HEK293 (cell line): Measurements from ENCODE around the gene ALDH3A1.

Experiments used
- CTCF ChIA-PET: fragments of 350-600 bp; formaldehyde crosslinking; extraction: SDS; loops from one replicate; lab custom pipeline; 2021; ENCODE audit warnings: antibody characterized with exemption; lab: Yijun Ruan, JAX
- POLR2A ChIA-PET: fragments of 300-600 bp; formaldehyde crosslinking; extraction: SDS; loops from one replicate; lab custom pipeline; 2020; ENCODE audit warnings: antibody characterized with exemption, inconsistent platforms; lab: Yijun Ruan, JAX
- H3K27ac ChIP-seq: fragments of 200-500 bp; sonication (Bioruptor generic); 2 replicates; pipeline ENCODE4 v1.5.1; 2014; ENCODE audit warnings: low read depth, low read length, control low read depth, inconsistent platforms; ENCODE audit errors: extremely low read depth
- H3K36me3 ChIP-seq, 2 experiments: fragments of 200-500 bp in 1 of 2; sonication (Bioruptor generic) in 1 of 2; 1 replicate in 1 of 2; 2 replicates in 1 of 2; pipeline ENCODE4 v1.5.1; 2014 to 2017; ENCODE audit warnings: inconsistent platforms in 2 of 2, low read length in 2 of 2; ENCODE audit not compliant: control insufficient read depth in 2 of 2, insufficient read depth in 1 of 2
- H3K4me1 ChIP-seq: fragments of 200-500 bp; sonication (Bioruptor generic); 2 replicates; pipeline ENCODE4 v1.5.1; 2014; ENCODE audit warnings: mild to moderate bottlenecking, low read length, inconsistent platforms; ENCODE audit not compliant: control insufficient read depth, insufficient read depth
- H3K4me3 ChIP-seq: 2 replicates; pipeline ENCODE4 v1.5.1; 2011; ENCODE audit warnings: low read depth, mild to moderate bottlenecking, control low read depth, low read length, moderate library complexity
- H3K9me3 ChIP-seq: fragments of 200-500 bp; sonication (Bioruptor generic); 2 replicates; pipeline ENCODE4 v1.5.1; 2014; ENCODE audit warnings: low read depth, low read length, inconsistent platforms; ENCODE audit not compliant: control insufficient read depth, insufficient read depth
- FEZF1 ChIP-seq: fragments of 450-650 bp; formaldehyde crosslinking; IDR thresholded peaks from 2 replicates; pipeline ENCODE4 v1.5.1; 2016; ENCODE audit warnings: missing biosample characterization, missing genetic modification characterization
- GLIS1 ChIP-seq: fragments of 450-650 bp; formaldehyde crosslinking; IDR thresholded peaks from 2 replicates; pipeline ENCODE4 v1.5.1; 2016; ENCODE audit warnings: missing biosample characterization, missing genetic modification characterization
- MYNN ChIP-seq: fragments of 450-650 bp; formaldehyde crosslinking; IDR thresholded peaks from 2 replicates; pipeline ENCODE4 v1.5.1; 2016; ENCODE audit warnings: missing biosample characterization, missing genetic modification characterization, borderline replicate concordance
- SCRT2 ChIP-seq: fragments of 450-650 bp; formaldehyde crosslinking; IDR thresholded peaks from 2 replicates; pipeline ENCODE4 v1.5.1; 2016; ENCODE audit warnings: missing biosample characterization, missing genetic modification characterization
- WT1 ChIP-seq: fragments of 450-650 bp; formaldehyde crosslinking; IDR thresholded peaks from 2 replicates; pipeline ENCODE4 v1.5.1; 2016; ENCODE audit warnings: missing biosample characterization, missing genetic modification characterization
- ZBTB8A ChIP-seq: fragments of 450-650 bp; formaldehyde crosslinking; IDR thresholded peaks from 2 replicates; pipeline ENCODE4 v1.5.1; 2016; ENCODE audit warnings: missing biosample characterization, missing genetic modification characterization
- ZIC2 ChIP-seq: fragments of 450-650 bp; formaldehyde crosslinking; IDR thresholded peaks from 2 replicates; pipeline ENCODE4 v1.5.1; 2016; ENCODE audit warnings: missing biosample characterization, missing genetic modification characterization
- ZNF114 ChIP-seq: fragments of 450-650 bp; formaldehyde crosslinking; IDR thresholded peaks from 2 replicates; pipeline ENCODE4 v1.5.0; 2017; ENCODE audit warnings: missing biosample characterization, missing genetic modification characterization
- ZNF19 ChIP-seq: fragments of 450-650 bp; formaldehyde crosslinking; IDR thresholded peaks from 2 replicates; pipeline ENCODE4; 2016; ENCODE audit warnings: missing biosample characterization, missing genetic modification characterization, low read depth
- ZNF214 ChIP-seq: fragments of 450-650 bp; formaldehyde crosslinking; IDR thresholded peaks from 2 replicates; pipeline ENCODE4 v1.5.1; 2017; ENCODE audit warnings: missing biosample characterization, mild to moderate bottlenecking, missing genetic modification characterization, borderline replicate concordance
- ZNF221 ChIP-seq: fragments of 450-650 bp; formaldehyde crosslinking; IDR thresholded peaks from 2 replicates; pipeline ENCODE4 v1.5.1; 2017; ENCODE audit warnings: missing biosample characterization, missing genetic modification characterization, borderline replicate concordance
- ZNF335 ChIP-seq: fragments of 450-650 bp; formaldehyde crosslinking; conservative IDR thresholded peaks from 2 replicates; pipeline ENCODE4 v1.5.1; 2016; ENCODE audit warnings: missing biosample characterization, missing genetic modification characterization
- ZNF341 ChIP-seq: fragments of 450-650 bp; formaldehyde crosslinking; IDR thresholded peaks from 2 replicates; pipeline ENCODE4; 2016; ENCODE audit warnings: low read depth, missing biosample characterization, missing genetic modification characterization
- ZNF366 ChIP-seq: fragments of 450-650 bp; formaldehyde crosslinking; conservative IDR thresholded peaks from 2 replicates; pipeline ENCODE4 v1.5.1; 2016; ENCODE audit warnings: missing biosample characterization, missing genetic modification characterization
- ZNF433 ChIP-seq: fragments of 450-650 bp; formaldehyde crosslinking; IDR thresholded peaks from 2 replicates; pipeline ENCODE4 v1.5.1; 2016; ENCODE audit warnings: missing biosample characterization, missing genetic modification characterization, low read depth
- ZNF571 ChIP-seq: fragments of 450-650 bp; formaldehyde crosslinking; IDR thresholded peaks from 2 replicates; pipeline ENCODE4 v1.5.0; 2017; ENCODE audit warnings: missing biosample characterization, missing genetic modification characterization
- ZNF600 ChIP-seq: fragments of 450-650 bp; formaldehyde crosslinking; IDR thresholded peaks from 2 replicates; pipeline ENCODE4 v1.5.1; 2016; ENCODE audit warnings: missing biosample characterization, missing genetic modification characterization
- ZNF621 ChIP-seq: fragments of 450-650 bp; formaldehyde crosslinking; IDR thresholded peaks from 2 replicates; pipeline ENCODE4 v1.5.1; 2017; ENCODE audit warnings: missing biosample characterization, missing genetic modification characterization
- ZNF658 ChIP-seq: fragments of 450-650 bp; formaldehyde crosslinking; IDR thresholded peaks from 2 replicates; pipeline ENCODE4; 2016; ENCODE audit warnings: missing biosample characterization, missing genetic modification characterization
- ZNF664 ChIP-seq: fragments of 450-650 bp; formaldehyde crosslinking; IDR thresholded peaks from 2 replicates; pipeline ENCODE4 v1.5.1; 2016; ENCODE audit warnings: missing biosample characterization, missing genetic modification characterization
- TF ChIP-seq, protein P1 (sequence below): fragments of 450-650 bp; formaldehyde crosslinking; IDR thresholded peaks from 2 replicates; pipeline ENCODE4 v1.5.1; 2016; ENCODE audit warnings: missing biosample characterization, missing genetic modification characterization
- TF ChIP-seq, protein P2 (sequence below): fragments of 450-650 bp; formaldehyde crosslinking; conservative IDR thresholded peaks from 2 replicates; pipeline ENCODE4 v1.5.1; 2016; ENCODE audit warnings: low read depth, missing biosample characterization, missing genetic modification characterization
- TF ChIP-seq, protein P3 (sequence below): fragments of 450-650 bp; IDR thresholded peaks from 2 replicates; pipeline ENCODE4 v1.5.1; 2018; ENCODE audit warnings: missing biosample characterization, mild to moderate bottlenecking, missing genetic modification characterization

The ALDH3A1 gene

DNA sequence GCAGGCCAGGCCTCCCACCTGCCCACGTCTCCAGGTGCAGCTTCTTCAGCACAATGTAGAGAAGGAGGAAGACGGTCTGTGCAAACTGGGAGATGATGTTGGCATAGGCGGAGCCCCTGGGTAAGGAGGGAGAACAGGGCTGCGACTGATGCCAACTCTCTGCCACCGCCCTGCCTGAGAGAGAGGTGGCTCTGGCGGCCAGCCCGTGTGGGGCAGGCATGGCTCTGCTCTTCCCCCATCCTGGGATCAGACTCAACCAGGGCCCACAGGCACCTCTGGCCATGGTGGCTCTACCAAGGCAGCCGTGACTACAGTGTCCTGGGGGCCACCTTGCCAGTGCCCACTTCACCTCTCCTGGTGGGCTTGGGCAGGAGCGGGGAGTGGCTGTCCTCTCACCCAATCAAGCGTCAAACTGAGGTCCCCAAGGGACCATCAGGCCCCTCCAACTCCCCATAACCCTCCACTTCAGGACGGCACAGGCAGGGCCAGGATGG, 40.3 kb downstream of the ALDH3A1 start (continued):
- TF ChIP-seq ZNF366 (tag by site-specific recombination) (no peak), ZNF621 (tag by site-specific recombination) (no peak), WT1 (tag by site-specific recombination) (no peak), ZNF433 (tag by site-specific recombination) (no peak)

DNA sequence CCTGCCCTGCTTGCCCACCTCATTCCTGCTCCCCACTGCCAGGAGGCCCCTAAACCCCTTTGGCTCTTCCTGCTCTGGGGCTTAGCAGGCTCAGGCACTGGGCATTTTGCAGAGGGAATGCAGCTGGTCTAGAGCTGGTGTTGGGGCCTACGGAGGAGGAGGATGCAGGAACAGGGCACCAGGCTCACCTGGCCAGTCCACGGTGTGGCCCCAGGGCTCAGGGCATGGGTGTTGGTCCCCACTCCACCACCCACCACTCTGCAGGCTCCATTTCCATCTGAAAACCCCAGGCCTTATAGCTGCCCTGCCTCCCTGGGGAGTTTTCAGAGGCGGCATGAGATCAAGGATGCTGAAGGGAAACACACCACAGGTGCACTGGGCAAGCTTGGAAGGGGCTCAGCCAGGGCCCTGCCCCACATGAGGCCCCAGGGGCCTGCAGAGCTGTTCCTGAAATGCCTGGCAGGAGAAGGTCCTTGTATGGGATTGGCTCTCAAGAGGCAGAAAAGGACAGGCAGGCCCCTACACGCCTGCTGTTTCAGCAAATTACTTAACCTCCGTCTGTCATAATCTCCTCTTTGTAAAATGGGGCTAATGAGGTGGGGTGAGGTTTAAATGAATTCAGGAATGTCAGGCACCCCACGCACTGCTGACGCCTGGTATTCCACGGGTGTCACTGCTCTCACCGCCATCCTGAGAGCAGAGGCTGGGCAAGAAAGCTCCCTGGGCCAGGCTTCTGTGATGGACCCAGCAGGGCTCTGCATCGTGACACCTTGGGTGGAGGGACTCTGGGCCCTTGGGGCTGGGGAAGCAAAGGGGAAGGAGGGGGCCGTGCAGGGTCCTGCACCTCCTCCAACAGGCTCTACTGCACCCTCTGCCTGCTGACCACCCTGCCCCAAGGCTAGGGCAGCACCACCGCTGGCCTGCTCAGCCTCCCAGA, 41.0 kb downstream of the ALDH3A1 start:
- POLR2A ChIA-PET = interaction anchor here (0.6 kb wide), 1 partner anchor 80 kb away, joined by 3 read pairs; no protein-coding TSS in a partner anchor
- Histone ChIP-seq H3K36me3 (no peaks in the 10 kb centered on the region), H3K4me3 (no peak overlapping the region), H3K4me1 (no peaks in the 10 kb centered on the region), H3K27ac (0 out of 2 replicates have a peak overlapping the region, but pooled peaks have one; percentile 37), H3K9me3 (no peaks in the 10 kb centered on the region)
- CTCF ChIA-PET = interaction anchor here (0.8 kb wide), 1 partner anchor 55 kb away, joined by 3 read pairs; no protein-coding TSS in a partner anchor
- peak; percentile 61 for TF ChIP-seq SCRT2 (tag by site-specific recombination)
- TF ChIP-seq ZNF214 (tag by site-specific recombination) = no peak
- TF ChIP-seq GLIS1 (tag by site-specific recombination) = peak; percentile 60
- TF ChIP-seq MYNN (tag by site-specific recombination) = no peak
- TF ChIP-seq ZNF658 = no peak
- TF ChIP-seq ZNF19 (tag by site-specific recombination) = no peak
- TF ChIP-seq ZNF571 (tag by site-specific recombination) = no peak
- TF ChIP-seq ZNF114 (tag by site-specific recombination) = no peak
- TF ChIP-seq, protein P1, sequence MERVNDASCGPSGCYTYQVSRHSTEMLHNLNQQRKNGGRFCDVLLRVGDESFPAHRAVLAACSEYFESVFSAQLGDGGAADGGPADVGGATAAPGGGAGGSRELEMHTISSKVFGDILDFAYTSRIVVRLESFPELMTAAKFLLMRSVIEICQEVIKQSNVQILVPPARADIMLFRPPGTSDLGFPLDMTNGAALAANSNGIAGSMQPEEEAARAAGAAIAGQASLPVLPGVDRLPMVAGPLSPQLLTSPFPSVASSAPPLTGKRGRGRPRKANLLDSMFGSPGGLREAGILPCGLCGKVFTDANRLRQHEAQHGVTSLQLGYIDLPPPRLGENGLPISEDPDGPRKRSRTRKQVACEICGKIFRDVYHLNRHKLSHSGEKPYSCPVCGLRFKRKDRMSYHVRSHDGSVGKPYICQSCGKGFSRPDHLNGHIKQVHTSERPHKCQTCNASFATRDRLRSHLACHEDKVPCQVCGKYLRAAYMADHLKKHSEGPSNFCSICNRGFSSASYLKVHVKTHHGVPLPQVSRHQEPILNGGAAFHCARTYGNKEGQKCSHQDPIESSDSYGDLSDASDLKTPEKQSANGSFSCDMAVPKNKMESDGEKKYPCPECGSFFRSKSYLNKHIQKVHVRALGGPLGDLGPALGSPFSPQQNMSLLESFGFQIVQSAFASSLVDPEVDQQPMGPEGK (tag by site-specific recombination) = no peak
- TF ChIP-seq, protein P2, sequence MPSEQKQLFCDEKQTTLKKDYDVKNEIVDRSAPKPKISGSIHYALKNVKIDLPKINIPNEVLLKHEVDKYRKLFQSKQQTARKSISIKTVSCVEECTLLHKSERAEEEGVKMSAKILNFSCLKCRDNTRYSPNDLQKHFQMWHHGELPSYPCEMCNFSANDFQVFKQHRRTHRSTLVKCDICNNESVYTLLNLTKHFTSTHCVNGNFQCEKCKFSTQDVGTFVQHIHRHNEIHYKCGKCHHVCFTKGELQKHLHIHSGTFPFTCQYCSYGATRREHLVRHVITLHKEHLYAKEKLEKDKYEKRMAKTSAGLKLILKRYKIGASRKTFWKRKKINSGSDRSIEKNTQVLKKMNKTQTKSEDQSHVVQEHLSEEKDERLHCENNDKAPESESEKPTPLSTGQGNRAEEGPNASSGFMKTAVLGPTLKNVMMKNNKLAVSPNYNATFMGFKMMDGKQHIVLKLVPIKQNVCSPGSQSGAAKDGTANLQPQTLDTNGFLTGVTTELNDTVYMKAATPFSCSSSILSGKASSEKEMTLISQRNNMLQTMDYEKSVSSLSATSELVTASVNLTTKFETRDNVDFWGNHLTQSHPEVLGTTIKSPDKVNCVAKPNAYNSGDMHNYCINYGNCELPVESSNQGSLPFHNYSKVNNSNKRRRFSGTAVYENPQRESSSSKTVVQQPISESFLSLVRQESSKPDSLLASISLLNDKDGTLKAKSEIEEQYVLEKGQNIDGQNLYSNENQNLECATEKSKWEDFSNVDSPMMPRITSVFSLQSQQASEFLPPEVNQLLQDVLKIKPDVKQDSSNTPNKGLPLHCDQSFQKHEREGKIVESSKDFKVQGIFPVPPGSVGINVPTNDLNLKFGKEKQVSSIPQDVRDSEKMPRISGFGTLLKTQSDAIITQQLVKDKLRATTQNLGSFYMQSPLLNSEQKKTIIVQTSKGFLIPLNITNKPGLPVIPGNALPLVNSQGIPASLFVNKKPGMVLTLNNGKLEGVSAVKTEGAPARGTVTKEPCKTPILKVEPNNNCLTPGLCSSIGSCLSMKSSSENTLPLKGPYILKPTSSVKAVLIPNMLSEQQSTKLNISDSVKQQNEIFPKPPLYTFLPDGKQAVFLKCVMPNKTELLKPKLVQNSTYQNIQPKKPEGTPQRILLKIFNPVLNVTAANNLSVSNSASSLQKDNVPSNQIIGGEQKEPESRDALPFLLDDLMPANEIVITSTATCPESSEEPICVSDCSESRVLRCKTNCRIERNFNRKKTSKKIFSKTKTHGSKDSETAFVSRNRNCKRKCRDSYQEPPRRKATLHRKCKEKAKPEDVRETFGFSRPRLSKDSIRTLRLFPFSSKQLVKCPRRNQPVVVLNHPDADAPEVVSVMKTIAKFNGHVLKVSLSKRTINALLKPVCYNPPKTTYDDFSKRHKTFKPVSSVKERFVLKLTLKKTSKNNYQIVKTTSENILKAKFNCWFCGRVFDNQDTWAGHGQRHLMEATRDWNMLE (tag by site-specific recombination) = no peak
- peak; percentile 93 for TF ChIP-seq ZNF335 (tag by site-specific recombination)
- TF ChIP-seq ZNF600 (tag by site-specific recombination) = 0 out of 2 replicates have a peak, but pooled peaks have one; percentile 38
- TF ChIP-seq ZIC2 (tag by site-specific recombination) = peak; percentile 97
- no peak; the same call in 1 of the 2 replicates for TF ChIP-seq FEZF1 (tag by site-specific recombination)
- peak; percentile 56 for TF ChIP-seq ZBTB8A
- TF ChIP-seq, protein P3, sequence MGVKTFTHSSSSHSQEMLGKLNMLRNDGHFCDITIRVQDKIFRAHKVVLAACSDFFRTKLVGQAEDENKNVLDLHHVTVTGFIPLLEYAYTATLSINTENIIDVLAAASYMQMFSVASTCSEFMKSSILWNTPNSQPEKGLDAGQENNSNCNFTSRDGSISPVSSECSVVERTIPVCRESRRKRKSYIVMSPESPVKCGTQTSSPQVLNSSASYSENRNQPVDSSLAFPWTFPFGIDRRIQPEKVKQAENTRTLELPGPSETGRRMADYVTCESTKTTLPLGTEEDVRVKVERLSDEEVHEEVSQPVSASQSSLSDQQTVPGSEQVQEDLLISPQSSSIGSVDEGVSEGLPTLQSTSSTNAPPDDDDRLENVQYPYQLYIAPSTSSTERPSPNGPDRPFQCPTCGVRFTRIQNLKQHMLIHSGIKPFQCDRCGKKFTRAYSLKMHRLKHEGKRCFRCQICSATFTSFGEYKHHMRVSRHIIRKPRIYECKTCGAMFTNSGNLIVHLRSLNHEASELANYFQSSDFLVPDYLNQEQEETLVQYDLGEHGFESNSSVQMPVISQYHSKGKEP (tag by site-specific recombination) = no peak
- no peak for TF ChIP-seq ZNF221
- TF ChIP-seq ZNF341 (tag by site-specific recombination) = peak; percentile 25; the same call in 1 of the 2 replicates
- 0 out of 2 replicates have a peak, but pooled peaks have one; percentile 26 for TF ChIP-seq ZNF664
- TF ChIP-seq, all 188 proteins: peak for 8
